Common myeloid progenitor, CD34-positive (primary cell): ENCODE measurements around the gene HMCN2.

ENCODE experiments used
- CTCF ChIA-PET: fragments of 350-600 bp; sonication (Branson Sonifier 250); formaldehyde crosslinking; loops from one replicate; lab custom pipeline; 2021; ENCODE audit warnings: antibody characterized with exemption; lab: Charles Lee
- POLR2A ChIA-PET: fragments of 350-600 bp; sonication (Branson Sonifier 250); formaldehyde crosslinking; loops from one replicate; lab custom pipeline; 2021; ENCODE audit warnings: antibody characterized with exemption; lab: Charles Lee
- DNase-seq, 3 donors: peaks; one replicate each; pipeline versions ENCODE4 v3.0.0 to v3.0.0-alpha.2; 2013
- H3K27ac ChIP-seq, 2 experiments: 1 replicate in 1 of 2; 2 replicates in 1 of 2; pipeline ENCODE4 v1.7.0; 2013; ENCODE audit warnings: inconsistent platforms in 2 of 2, low read length in 2 of 2, mild to moderate bottlenecking in 2 of 2, low read depth in 1 of 2, moderate library complexity in 1 of 2; ENCODE audit not compliant: severe bottlenecking in 2 of 2, insufficient read depth in 1 of 2, poor library complexity in 1 of 2
- H3K27me3 ChIP-seq, 5 experiments: replicated peaks in 2 of 5; 1 replicate in 3 of 5; 2 replicates in 2 of 5; pipeline versions ENCODE4 v1.6.1 to v1.7.0; 2013; ENCODE audit warnings: low read length in 4 of 5, mild to moderate bottlenecking in 2 of 5, moderate library complexity in 2 of 5, inconsistent platforms in 1 of 5; ENCODE audit not compliant: insufficient read depth in 5 of 5, control insufficient read depth in 4 of 5
- H3K36me3 ChIP-seq, 4 experiments: 1 replicate in 2 of 4; 2 replicates in 2 of 4; pipeline versions ENCODE4 v1.6.1 to v1.7.0; 2013; ENCODE audit warnings: low read length in 3 of 4, control low read depth in 1 of 4, mild to moderate bottlenecking in 1 of 4; ENCODE audit not compliant: control insufficient read depth in 4 of 4, insufficient read depth in 4 of 4
- H3K4me1 ChIP-seq, 4 experiments: 1 replicate in 3 of 4; 2 replicates in 1 of 4; pipeline versions ENCODE4 v1.6.1 to v1.7.1; 2013; ENCODE audit warnings: low read length in 3 of 4, mild to moderate bottlenecking in 3 of 4, control low read depth in 1 of 4, inconsistent platforms in 1 of 4, moderate library complexity in 1 of 4; ENCODE audit not compliant: control insufficient read depth in 4 of 4, insufficient read depth in 4 of 4; ENCODE audit errors: control extremely low read depth in 1 of 4
- H3K4me3 ChIP-seq, 7 experiments: 1 replicate in 4 of 7; 2 replicates in 3 of 7; pipeline versions ENCODE4 v1.5.1 to v1.7.0; 2013; ENCODE audit warnings: mild to moderate bottlenecking in 7 of 7, low read length in 6 of 7, moderate library complexity in 6 of 7, inconsistent platforms in 2 of 7, low read depth in 2 of 7, control low read depth in 1 of 7; ENCODE audit not compliant: insufficient read depth in 4 of 7, control insufficient read depth in 1 of 7; ENCODE audit errors: extremely low read depth in 1 of 7
- H3K9me3 ChIP-seq, 5 experiments: 1 replicate in 4 of 5; 2 replicates in 1 of 5; pipeline versions ENCODE4 v1.6.1 to v1.7.1; 2013; ENCODE audit warnings: low read length in 4 of 5, mild to moderate bottlenecking in 2 of 5, inconsistent platforms in 1 of 5, low read depth in 1 of 5, moderate library complexity in 1 of 5; ENCODE audit not compliant: control insufficient read depth in 4 of 5, insufficient read depth in 2 of 5; ENCODE audit errors: control extremely low read depth in 1 of 5
- WGBS: methylation state at CpG from one replicate; pipeline ENCODE4 v1.1.5; 2013; ENCODE audit not compliant: insufficient coverage; 5-methylcytosine and 5-hydroxymethylcytosine counted together

HMCN2 gene

GRCh38 chr9:130244548-130245165 is 20.9 kb upstream of the HMCN2 start:
- Histone ChIP-seq H3K4me3 (no peak overlapping the region), H3K4me1 (peaks cover 0 to 12% (median 7%) of the 10 kb centered on the region in 4 experiments), H3K36me3 (no peaks in the 10 kb centered on the region), H3K9me3 (no peaks in the 10 kb centered on the region), H3K27ac (no peak overlapping the region), H3K27me3 (peaks cover 0 to 2% (median 0%) of the 10 kb centered on the region in 5 experiments)
- ChIA-PET POLR2A (no interaction called here), CTCF (interaction anchor here (1.4 to 1.8 kb wide), 3 partner anchors 14 to 140 kb away, joined by 3 to 6 read pairs (median 5); no protein-coding TSS in a partner anchor)
- DNase-seq: no peak
- 97% methylated on average over 13 of the region's 13 CpGs for WGBS

- no peak for DNase-seq
- Histone ChIP-seq H3K27me3 (peaks cover 0 to 4% (median 0%) of the 10 kb centered on the region in 5 experiments), H3K4me3 (no peak overlapping the region), H3K4me1 (peaks cover 0 to 12% (median 7%) of the 10 kb centered on the region in 4 experiments), H3K27ac (no peak overlapping the region), H3K9me3 (no peaks in the 10 kb centered on the region), H3K36me3 (no peaks in the 10 kb centered on the region)
- ChIA-PET CTCF (interaction anchor here (0.7 to 1.8 kb wide), 5 partner anchors 12 to 141 kb away, joined by 3 to 6 read pairs (median 3); no protein-coding TSS in a partner anchor), POLR2A (no interaction called here)
- WGBS: 100% methylated on average over 5 of the region's 11 CpGs
Observed at GRCh38 chr9:130245474-130245873, 20.1 kb upstream of the HMCN2 start.

GRCh38 chr9:130246126-130246525 is 19.4 kb upstream of the HMCN2 start:
- H3K9me3 ChIP-seq: peaks cover 0 to 3% (median 0%) of the 10 kb centered on the region in 5 experiments
- ChIA-PET CTCF (interaction anchor here (0.7 to 1.8 kb wide), 5 partner anchors 8 to 139 kb away, joined by 3 to 6 read pairs (median 3); no protein-coding TSS in a partner anchor), POLR2A (no interaction called here)
- H3K27me3 ChIP-seq: peaks cover 0 to 7% (median 0%) of the 10 kb centered on the region in 5 experiments
- DNase-seq: no peak
- H3K36me3 ChIP-seq: no peaks in the 10 kb centered on the region
- 100% methylated on average over 3 of the region's 3 CpGs for WGBS
- H3K4me1 ChIP-seq: peaks cover 0 to 7% (median 5%) of the 10 kb centered on the region in 4 experiments
- H3K4me3 ChIP-seq: no peak overlapping the region
- H3K27ac ChIP-seq: no peak overlapping the region

- peaks cover 0 to 18% (median 4%) of the 10 kb centered on the region in 5 experiments for H3K27me3 ChIP-seq
- no peaks in the 10 kb centered on the region for H3K36me3 ChIP-seq
- H3K9me3 ChIP-seq: peaks cover 0 to 6% (median 0%) of the 10 kb centered on the region in 5 experiments
- ChIA-PET POLR2A (no interaction called here), CTCF (interaction anchor here (1.0 to 1.1 kb wide), 2 partner anchors 12 to 13 kb away, joined by 3 read pairs; no protein-coding TSS in a partner anchor)
- no peak for DNase-seq
- no peaks in the 10 kb centered on the region for H3K4me1 ChIP-seq
- 91% methylated on average over 23 of the region's 23 CpGs for WGBS
- no peak overlapping the region for H3K27ac ChIP-seq
- no peak overlapping the region for H3K4me3 ChIP-seq
Observed at GRCh38 chr9:130254747-130255630, 10.6 kb upstream of the HMCN2 start.

- Histone ChIP-seq H3K4me3 (no peak overlapping the region), H3K9me3 (peaks cover 0 to 6% (median 0%) of the 10 kb centered on the region in 5 experiments), H3K36me3 (no peaks in the 10 kb centered on the region), H3K27ac (no peak overlapping the region), H3K27me3 (peaks cover 0 to 23% (median 5%) of the 10 kb centered on the region in 5 experiments), H3K4me1 (no peaks in the 10 kb centered on the region)
- 74% methylated on average over 5 of the region's 5 CpGs for WGBS
- no peak for DNase-seq
- ChIA-PET CTCF (interaction anchor here (1.1 kb wide), 1 partner anchor 14 kb away, joined by 3 read pairs; no protein-coding TSS in a partner anchor), POLR2A (no interaction called here)
Observed at GRCh38 chr9:130255631-130256134, 9.9 kb upstream of the HMCN2 start.

- WGBS: no CpG with 5 or more reads among the region's 2 CpGs
- no peak overlapping the region for H3K27ac ChIP-seq
- POLR2A ChIA-PET: interaction anchor here (0.6 kb wide), 1 partner anchor 1368 kb away, joined by 3 read pairs; no protein-coding TSS in a partner anchor
- peaks cover 0 to 3% (median 0%) of the 10 kb centered on the region in 5 experiments for H3K9me3 ChIP-seq
- no peak for DNase-seq
- CTCF ChIA-PET: interaction anchor here (2.1 kb wide), 1 partner anchor 10 kb away, joined by 5 read pairs; no protein-coding TSS in a partner anchor
- peaks cover 0 to 33% (median 8%) of the 10 kb centered on the region in 5 experiments for H3K27me3 ChIP-seq
- H3K36me3 ChIP-seq: no peaks in the 10 kb centered on the region
- no peak overlapping the region for H3K4me3 ChIP-seq
- no peaks in the 10 kb centered on the region for H3K4me1 ChIP-seq
Observed at GRCh38 chr9:130256644-130257043, 8.9 kb upstream of the HMCN2 start.
